GM19467 (cell line): ENCODE results near the gene SBF1.

ENCODE experiments used
- ATAC-seq: cut with Tn5 transposase; IDR thresholded peaks from one replicate; pipeline ENCODE4 v1.9.1; 2021; ENCODE audit warnings: mild to moderate bottlenecking, moderate library complexity; ENCODE audit not compliant: unreplicated experiment

Gene SBF1

GRCh38 chr22:50486561-50487289, 11.9 kb upstream of the SBF1 start, which contains the start of gene MIOX:
TSS of gene MIOX (plus strand) at chr22:50486859. CDS start at chr22:50486898, 39 bp downstream.
- ATAC-seq = no peak

GRCh38 chr22:50485221-50486131, 10.6 kb upstream of the SBF1 start:
- ATAC-seq = no peak

- no peak for ATAC-seq
Measured at GRCh38 chr22:50483977-50484853, 9.4 kb upstream of the SBF1 start.

GRCh38 chr22:50483556-50483955, 8.7 kb upstream of the SBF1 start:
- ATAC-seq = no peak

GRCh38 chr22:50483106-50483505, 8.3 kb upstream of the SBF1 start:
- no peak for ATAC-seq

- ATAC-seq = no peak
Measured at GRCh38 chr22:50482107-50483074, 7.6 kb upstream of the SBF1 start.

- ATAC-seq = no peak
Measured at GRCh38 chr22:50481440-50482106, 6.7 kb upstream of the SBF1 start, which contains the start of gene ADM2. TSS of gene ADM2 (plus strand) at chr22:50481543. CDS start at chr22:50481848, 305 bp downstream.

GRCh38 chr22:50481045-50481439, 6.2 kb upstream of the SBF1 start:
- no peak for ATAC-seq

- ATAC-seq = no peak
Measured at GRCh38 chr22:50479721-50480120, 4.9 kb upstream of the SBF1 start.

- ATAC-seq = no peak
Measured at GRCh38 chr22:50477923-50478322, 3.1 kb upstream of the SBF1 start.

- no peak for ATAC-seq
Measured at GRCh38 chr22:50476868-50477267, 2.0 kb upstream of the SBF1 start.

GRCh38 chr22:50475652-50476002, 792 bp upstream of the SBF1 start:
- ATAC-seq = no peak

- ATAC-seq = no peak
Measured at GRCh38 chr22:50473855-50474671, 772 bp downstream of the SBF1 start.

GRCh38 chr22:50473088-50473487, 1.7 kb downstream of the SBF1 start:
- ATAC-seq = no peak

GRCh38 chr22:50471962-50472361, 2.9 kb downstream of the SBF1 start:
- no peak for ATAC-seq

GRCh38 chr22:50471197-50471847, 3.5 kb downstream of the SBF1 start:
- no peak for ATAC-seq

- no peak for ATAC-seq
Measured at GRCh38 chr22:50470491-50470890, 4.3 kb downstream of the SBF1 start.
